GM18502 (cell line): ENCODE measurements around the gene RHD.
"Not testable (repeated sequence)": the region's sequence is repeated elsewhere in the genome, so short reads cannot be mapped to it uniquely, and the experiment has no call there.

Experiments
- ATAC-seq: cut with Tn5 transposase; IDR thresholded peaks from one replicate; pipeline ENCODE4 v1.9.1; 2021; ENCODE audit warnings: mild to moderate bottlenecking; ENCODE audit not compliant: unreplicated experiment, poor library complexity

The RHD gene

GRCh38 chr1:25341746-25342145, 69.4 kb downstream of the RHD start:
- no peak for ATAC-seq

GRCh38 chr1:25342846-25343245, 70.5 kb downstream of the RHD start:
- ATAC-seq: no peak

GRCh38 chr1:25343872-25344271, 71.6 kb downstream of the RHD start:
- no peak for ATAC-seq

- no peak for ATAC-seq
Measured at GRCh38 chr1:25347556-25347955, 75.2 kb downstream of the RHD start.

GRCh38 chr1:25349606-25350005, 77.3 kb downstream of the RHD start:
- no peak for ATAC-seq

GRCh38 chr1:25355841-25356395, 83.6 kb downstream of the RHD start:
- no peak for ATAC-seq

- no peak for ATAC-seq
Measured at GRCh38 chr1:25356441-25356840, 84.1 kb downstream of the RHD start.

GRCh38 chr1:25356848-25357247, 84.5 kb downstream of the RHD start:
- ATAC-seq: no peak

GRCh38 chr1:25360596-25361581, 88.6 kb downstream of the RHD start:
- ATAC-seq: no peak

- ATAC-seq: no peak
Measured at GRCh38 chr1:25361901-25362300, 89.6 kb downstream of the RHD start.

- not testable (repeated sequence) for ATAC-seq
Measured at GRCh38 chr1:25362634-25363559, 90.6 kb downstream of the RHD start.

- ATAC-seq: no peak
Measured at GRCh38 chr1:25369241-25369640, 96.9 kb downstream of the RHD start.

- ATAC-seq: not testable (repeated sequence)
Measured at GRCh38 chr1:25369691-25370271, 97.5 kb downstream of the RHD start.

GRCh38 chr1:25371757-25372156, 99.4 kb downstream of the RHD start:
- ATAC-seq: not testable (repeated sequence)

- ATAC-seq: not testable (repeated sequence)
Measured at GRCh38 chr1:25378367-25378766, 106.1 kb downstream of the RHD start.
